Adrenal gland (tissue), 5 donors: ENCODE measurements around the gene KCNK2.

Experiments
- POLR2A ChIP-seq, 2 donors: fragments of 450-650 bp; IDR thresholded peaks; one replicate each; pipeline ENCODE4 v1.6.1; 2017; ENCODE audit warnings: antibody characterized with exemption in 2 of 2, mild to moderate bottlenecking in 2 of 2, moderate library complexity in 1 of 2
- TF ChIP-seq, protein P1 (sequence below), 6 experiments: fragments of 450-650 bp in 4 of 6; fragments of 200-600 bp in 2 of 6; sonication (generic) in 1 of 6; IDR thresholded peaks; 1 replicate in 5 of 6; 2 replicates in 1 of 6; pipeline versions ENCODE4 v1.5.1 to v1.8.0; 2016 to 2021; ENCODE audit warnings: antibody characterized with exemption in 6 of 6, mild to moderate bottlenecking in 2 of 6, moderate library complexity in 1 of 6
- donor health status: DM: no; HTN: no; CAD: no.

DNA sequence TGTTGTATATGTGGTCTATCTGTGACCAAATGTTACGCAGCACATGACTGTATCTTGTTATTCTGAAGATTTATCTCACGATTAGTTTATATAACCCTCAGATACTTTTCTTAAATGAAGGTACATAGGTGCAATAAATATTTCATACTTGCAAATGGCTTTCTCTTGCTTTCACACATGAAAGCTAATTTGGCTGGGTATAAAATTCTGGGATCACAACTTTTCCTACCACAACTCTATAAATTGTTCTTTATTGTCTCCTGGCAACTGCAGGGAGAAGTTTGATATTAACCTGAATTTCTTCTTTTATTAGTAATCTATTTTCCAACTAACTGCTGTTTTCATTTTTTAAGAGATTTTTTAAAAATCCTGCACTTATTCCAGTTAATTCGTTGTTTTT is 58.9 kb downstream of the KCNK2 start:
- no peak for TF ChIP-seq POLR2A (IDR thresholded peaks at IDR 0.05)
- TF ChIP-seq, protein P1, sequence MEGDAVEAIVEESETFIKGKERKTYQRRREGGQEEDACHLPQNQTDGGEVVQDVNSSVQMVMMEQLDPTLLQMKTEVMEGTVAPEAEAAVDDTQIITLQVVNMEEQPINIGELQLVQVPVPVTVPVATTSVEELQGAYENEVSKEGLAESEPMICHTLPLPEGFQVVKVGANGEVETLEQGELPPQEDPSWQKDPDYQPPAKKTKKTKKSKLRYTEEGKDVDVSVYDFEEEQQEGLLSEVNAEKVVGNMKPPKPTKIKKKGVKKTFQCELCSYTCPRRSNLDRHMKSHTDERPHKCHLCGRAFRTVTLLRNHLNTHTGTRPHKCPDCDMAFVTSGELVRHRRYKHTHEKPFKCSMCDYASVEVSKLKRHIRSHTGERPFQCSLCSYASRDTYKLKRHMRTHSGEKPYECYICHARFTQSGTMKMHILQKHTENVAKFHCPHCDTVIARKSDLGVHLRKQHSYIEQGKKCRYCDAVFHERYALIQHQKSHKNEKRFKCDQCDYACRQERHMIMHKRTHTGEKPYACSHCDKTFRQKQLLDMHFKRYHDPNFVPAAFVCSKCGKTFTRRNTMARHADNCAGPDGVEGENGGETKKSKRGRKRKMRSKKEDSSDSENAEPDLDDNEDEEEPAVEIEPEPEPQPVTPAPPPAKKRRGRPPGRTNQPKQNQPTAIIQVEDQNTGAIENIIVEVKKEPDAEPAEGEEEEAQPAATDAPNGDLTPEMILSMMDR (IDR thresholded peaks at IDR 0.05): no peak
